ENCODE results near the gene SPAG9.
A peak's percentile ranks its signal among the peaks of the same experiment; 100 is the strongest.

Gene SPAG9

DNA sequence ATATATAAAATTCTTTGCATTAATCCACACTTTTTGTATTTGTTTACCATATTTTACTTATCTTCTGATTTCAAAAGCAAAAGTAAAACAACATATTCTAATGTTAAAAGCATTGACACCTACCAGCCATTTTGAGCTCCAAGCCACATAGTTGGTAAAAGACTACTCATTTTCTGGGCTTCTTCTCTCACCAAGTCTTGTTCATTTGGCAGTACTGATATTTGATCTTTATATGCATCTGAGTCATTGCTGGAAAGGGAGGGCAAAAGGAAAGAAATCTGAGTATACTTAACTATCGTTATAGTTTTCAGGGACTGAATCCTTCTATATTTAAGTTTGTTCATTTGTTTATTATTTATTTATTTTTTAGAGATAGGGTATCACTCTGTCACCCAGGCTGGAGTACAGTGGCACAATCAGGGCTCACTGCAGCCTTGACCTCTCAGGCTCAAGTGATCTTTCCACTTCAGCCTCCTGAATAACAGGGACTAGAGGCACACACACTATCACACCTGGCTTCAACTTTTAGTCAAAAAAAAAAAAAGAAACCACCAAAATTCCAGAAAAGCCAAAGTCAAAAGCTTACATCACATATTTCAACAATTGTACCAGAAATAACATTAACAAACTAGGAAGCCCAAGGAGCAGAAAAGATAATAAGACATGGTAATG, 133.5 kb downstream of the SPAG9 start:
- no peak for DNase-seq (ENCODE audit: low read depth)

DNA sequence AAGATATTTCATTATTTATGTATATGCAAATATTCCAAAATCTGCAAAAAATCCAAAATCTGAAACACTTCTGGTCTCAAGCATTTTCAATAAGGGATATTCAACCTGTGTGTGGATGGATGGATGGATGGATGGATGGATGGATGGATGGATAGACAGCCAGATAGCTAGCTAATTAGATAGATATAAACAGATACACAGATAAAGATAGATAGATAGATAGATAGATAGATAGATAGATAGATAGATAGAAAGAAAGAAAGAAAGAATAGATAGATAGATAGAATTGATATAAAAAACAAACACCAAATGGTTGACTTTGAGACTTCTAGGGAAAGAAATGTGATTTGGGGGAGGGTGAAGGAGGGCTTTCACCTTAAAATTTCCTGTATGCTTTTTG, 139.4 kb downstream of the SPAG9 start:
- no peak for DNase-seq (ENCODE audit: low read depth)

GRCh38 chr17:50979524-50979927, 141.1 kb downstream of the SPAG9 start:
- DNase-seq (ENCODE audit: low read depth) = no peak

- DNase-seq (ENCODE audit: low read depth) = no peak
Measured at GRCh38 chr17:50977487-50978159, 143.0 kb downstream of the SPAG9 start.

DNA sequence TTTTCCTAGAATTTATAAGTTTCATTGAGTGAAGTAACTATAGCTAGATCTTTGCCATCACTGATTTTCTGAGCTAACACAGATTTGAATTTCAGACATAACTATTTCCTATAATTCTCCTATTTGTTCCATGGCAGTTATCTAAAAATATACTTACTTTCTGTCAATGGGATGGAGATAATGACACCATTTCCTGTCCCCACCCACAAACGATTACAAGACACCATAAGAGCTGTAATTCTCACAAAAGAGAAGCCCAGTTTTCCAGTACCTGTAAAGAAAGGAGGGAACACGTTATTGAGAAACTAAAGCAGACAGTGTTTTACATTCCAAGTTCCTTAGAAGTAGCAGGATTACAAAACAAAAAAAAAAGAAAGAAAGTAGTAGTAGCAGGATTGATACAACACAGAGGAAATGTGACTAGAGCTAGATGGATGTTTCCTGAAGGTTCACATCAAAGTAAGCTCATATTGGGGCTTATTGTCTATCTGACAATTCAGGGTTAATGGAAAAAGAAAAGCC, 143.7 kb downstream of the SPAG9 start:
- DNase-seq (ENCODE audit: low read depth) = no peak

GRCh38 chr17:50973557-50974494, 146.8 kb downstream of the SPAG9 start:
- no peak for DNase-seq (ENCODE audit: low read depth)

GRCh38 chr17:50972577-50972976, 148.1 kb downstream of the SPAG9 start:
- no peak for DNase-seq (ENCODE audit: low read depth)

DNA sequence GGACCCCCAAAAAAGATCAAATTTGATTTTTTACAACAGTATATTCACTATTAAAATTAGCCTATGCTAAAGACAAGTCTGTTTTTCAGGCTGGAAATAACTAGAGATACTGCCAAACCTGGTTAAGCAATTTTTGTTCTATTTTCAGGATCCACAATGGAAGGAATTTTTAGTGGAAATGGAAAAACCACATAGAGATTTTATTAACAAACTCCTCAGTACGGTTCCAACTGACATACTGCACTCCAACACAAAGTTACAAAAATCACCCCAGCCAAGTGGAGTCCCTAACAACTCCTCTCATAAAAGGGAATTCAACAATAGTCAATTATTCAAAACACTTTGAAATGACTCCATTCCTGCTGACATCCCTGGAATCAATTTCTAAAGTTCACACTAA, 152.9 kb downstream of the SPAG9 start:
- DNase-seq (ENCODE audit: low read depth) = no peak

DNA sequence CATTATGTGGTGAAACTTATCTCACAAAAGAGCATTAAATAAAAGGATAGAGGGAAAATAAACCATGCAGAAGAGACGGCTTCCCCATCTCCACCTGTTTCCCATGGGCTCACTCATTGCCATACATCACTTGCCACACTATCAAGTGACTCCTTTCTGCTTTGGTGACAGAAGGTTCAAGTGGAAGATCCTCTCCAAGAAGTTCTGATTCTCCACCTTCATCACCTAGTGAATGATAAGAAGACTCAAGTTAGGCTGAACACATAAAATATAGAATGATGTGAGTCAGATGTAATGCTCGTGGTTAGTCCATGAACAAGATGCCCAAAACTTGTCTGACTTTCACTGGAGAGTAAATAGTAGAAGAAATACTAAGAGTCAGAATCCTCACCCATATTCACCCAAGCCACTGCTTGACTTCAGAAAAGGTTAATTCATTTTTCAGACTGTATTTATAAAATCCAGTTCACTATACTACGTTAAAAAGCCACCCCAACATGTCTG, 154.5 kb downstream of the SPAG9 start:
- no peak for DNase-seq (ENCODE audit: low read depth)

GRCh38 chr17:50963139-50963538, 157.5 kb downstream of the SPAG9 start:
- DNase-seq (ENCODE audit: low read depth) = no peak

- DNase-seq (ENCODE audit: low read depth) = no peak
Measured at GRCh38 chr17:50961282-50962220, 159.1 kb downstream of the SPAG9 start.

GRCh38 chr17:50959341-50959740, 161.3 kb downstream of the SPAG9 start:
- no peak for DNase-seq (ENCODE audit: low read depth)

GRCh38 chr17:50957600-50958575, 162.8 kb downstream of the SPAG9 start:
- no peak for DNase-seq (ENCODE audit: low read depth)

- peak; percentile 28 for DNase-seq (ENCODE audit: low read depth)
Measured at GRCh38 chr17:50956750-50957523, 163.7 kb downstream of the SPAG9 start.

DNA sequence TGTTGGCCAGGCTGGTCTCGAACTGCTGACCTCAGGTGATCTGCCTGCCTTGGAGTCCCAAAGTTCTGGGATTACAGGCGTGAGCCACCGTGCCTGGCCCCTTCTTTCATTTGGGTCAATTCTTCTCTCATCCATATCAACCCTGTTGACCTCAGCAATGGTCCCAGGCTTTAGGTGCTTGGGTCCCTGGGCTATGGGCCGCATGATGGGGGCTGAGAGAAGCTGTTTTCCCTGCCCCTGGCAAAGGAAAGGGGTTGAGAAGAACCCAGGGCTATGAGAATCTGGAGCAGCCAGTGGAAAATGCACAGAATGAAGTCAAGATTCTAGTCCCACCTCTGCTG, 164.3 kb downstream of the SPAG9 start:
- DNase-seq (ENCODE audit: low read depth) = no peak

- no peak for DNase-seq (ENCODE audit: low read depth)
Measured at GRCh38 chr17:50955667-50956120, 165.0 kb downstream of the SPAG9 start.

- DNase-seq (ENCODE audit: low read depth) = no peak
Measured at GRCh38 chr17:50955160-50955559, 165.5 kb downstream of the SPAG9 start.

- no peak for DNase-seq (ENCODE audit: low read depth)
Measured at GRCh38 chr17:50954641-50955121, 166.0 kb downstream of the SPAG9 start.

All from stimulated activated CD8-positive, alpha-beta memory T cell treated with anti-CD3 and anti-CD28 coated beads, Interleukin-12 subunit alpha, Interleukin-12 subunit beta, amount 100 ng/mL, for 4 hours (primary cell).